CD4-positive, alpha-beta T cell treated with Interferon alpha-2 for 1 hour (primary cell): ENCODE measurements around the gene CMTM7.

ENCODE experiments used
- DNase-seq, 2 donors: peaks; one replicate each; pipeline ENCODE4 v3.0.0-alpha.2; 2020 to 2022

CMTM7 gene

GRCh38 chr3:32414522-32415202 lies 23.0 kb downstream of the CMTM7 start:
- DNase-seq: peak; percentile 70 to 79

GRCh38 chr3:32419742-32420125 lies 28.1 kb downstream of the CMTM7 start:
- DNase-seq: no peak

GRCh38 chr3:32420126-32421038 lies 28.7 kb downstream of the CMTM7 start:
- DNase-seq: peak in 1 of 2 donors; percentile 25

- no peak for DNase-seq
Observed at GRCh38 chr3:32421185-32421584, 29.5 kb downstream of the CMTM7 start.

- no peak for DNase-seq
Observed at GRCh38 chr3:32421991-32422859, 30.6 kb downstream of the CMTM7 start.

- DNase-seq: no peak
Observed at GRCh38 chr3:32422943-32423342, 31.3 kb downstream of the CMTM7 start.

GRCh38 chr3:32423534-32423933 lies 31.9 kb downstream of the CMTM7 start:
- DNase-seq: no peak

- peak; percentile 24 to 56 for DNase-seq
Observed at GRCh38 chr3:32423956-32424557, 32.4 kb downstream of the CMTM7 start.

- DNase-seq: no peak
Observed at GRCh38 chr3:32424581-32425250, 33.1 kb downstream of the CMTM7 start.

GRCh38 chr3:32428092-32429068 lies 36.7 kb downstream of the CMTM7 start:
- peak; percentile 26 to 64 for DNase-seq

- DNase-seq: no peak
Observed at GRCh38 chr3:32430900-32431299, 39.2 kb downstream of the CMTM7 start.

- DNase-seq: no peak
Observed at GRCh38 chr3:32431481-32431880, 39.8 kb downstream of the CMTM7 start.

- peak in 1 of 2 donors; percentile 46 for DNase-seq
Observed at GRCh38 chr3:32432045-32432710, 40.5 kb downstream of the CMTM7 start.

GRCh38 chr3:32432711-32433530 lies 41.3 kb downstream of the CMTM7 start:
- DNase-seq: peak; percentile 31 to 78

GRCh38 chr3:32434206-32434605 lies 42.6 kb downstream of the CMTM7 start:
- no peak for DNase-seq

GRCh38 chr3:32435911-32436815 lies 44.5 kb downstream of the CMTM7 start:
- DNase-seq: peak in 1 of 2 donors; percentile 57

GRCh38 chr3:32436816-32437189 lies 45.1 kb downstream of the CMTM7 start:
- no peak for DNase-seq

GRCh38 chr3:32437896-32438295 lies 46.2 kb downstream of the CMTM7 start:
- no peak for DNase-seq
